H1 (cell line): ENCODE results near the gene NR2C2AP. TPM values are rescaled to one million over a fixed set of nuclear protein-coding genes. Genes with fewer than 3 reads are reported as not detected.

Experiments
- CTCF ChIA-PET: fragments of 300-600 bp; sonication (Branson Sonifier 250); formaldehyde crosslinking; loops from one replicate; lab custom pipeline; 2021; ENCODE audit not compliant: partially characterized antibody; lab: Charles Lee
- POLR2A ChIA-PET: fragments of 300-600 bp; sonication (Branson Sonifier 250); formaldehyde crosslinking; loops from one replicate; lab custom pipeline; 2021; ENCODE audit warnings: inconsistent platforms; ENCODE audit not compliant: partially characterized antibody; lab: Charles Lee
- DNase-seq, 2 experiments: peaks; one replicate each; pipeline versions ENCODE4 v3.0.0 to v3.0.0-alpha.2; 2010 to 2022; ENCODE audit warnings: low spot score in 2 of 2, low read depth in 1 of 2, mixed read lengths in 1 of 2
- FAIRE-seq: peaks from 2 replicates; lab custom pipeline; 2011; peaks lifted over from hg19 to GRCh38; lab: Jason Lieb, UNC
- H2AFZ ChIP-seq: 2 replicates; pipeline ENCODE4 v1.8.1; 2012; ENCODE audit warnings: low read length, inconsistent platforms
- H2AK5ac ChIP-seq: 2 replicates; pipeline ENCODE4 v1.6.1; 2013; ENCODE audit warnings: low read depth, low read length
- H2BK120ac ChIP-seq: replicated peaks from 2 replicates; pipeline ENCODE3; 2013; ENCODE audit warnings: low read depth, low read length, inconsistent platforms
- H2BK12ac ChIP-seq: 2 replicates; pipeline ENCODE4 v1.6.1; 2013; ENCODE audit warnings: low read depth, low read length
- H2BK15ac ChIP-seq: 2 replicates; pipeline ENCODE4 v1.6.1; 2013; ENCODE audit warnings: low read length
- H2BK20ac ChIP-seq: 2 replicates; pipeline ENCODE4 v1.6.1; 2013; ENCODE audit warnings: low read length
- H2BK5ac ChIP-seq: 2 replicates; pipeline ENCODE4 v1.6.1; 2013; ENCODE audit warnings: low read depth, low read length
- H3K14ac ChIP-seq: 2 replicates; pipeline ENCODE4 v1.6.1; 2013; ENCODE audit warnings: inconsistent platforms; ENCODE audit not compliant: insufficient read length
- H3K18ac ChIP-seq: 2 replicates; pipeline ENCODE4 v1.6.1; 2013; ENCODE audit warnings: low read length; ENCODE audit errors: extremely low read depth
- H3K23ac ChIP-seq: 2 replicates; pipeline ENCODE4 v1.6.1; 2013; ENCODE audit warnings: inconsistent platforms; ENCODE audit not compliant: insufficient read length
- H3K23me2 ChIP-seq: 2 replicates; pipeline ENCODE4 v1.6.1; 2013; ENCODE audit warnings: low read depth, low read length
- H3K27ac ChIP-seq: 2 replicates; pipeline ENCODE4 v1.6.1; 2011; ENCODE audit warnings: low read depth, low read length, inconsistent platforms
- H3K27me3 ChIP-seq, 4 experiments: replicated peaks in 1 of 4; 1 replicate in 1 of 4; 2 replicates in 3 of 4; pipeline versions ENCODE4 v1.6.1 to v1.8.1; 2011 to 2013; ENCODE audit warnings: low read length in 3 of 4, mild to moderate bottlenecking in 3 of 4, inconsistent platforms in 2 of 4, mixed read lengths in 2 of 4, moderate library complexity in 1 of 4; ENCODE audit not compliant: control insufficient read depth in 3 of 4, insufficient read depth in 3 of 4; ENCODE audit errors: extremely low read depth in 1 of 4
- H3K36me3 ChIP-seq, 4 experiments: 2 replicates each; pipeline versions ENCODE4 v1.6.1 to v1.8.1; 2011 to 2013; ENCODE audit warnings: mild to moderate bottlenecking in 4 of 4, low read length in 3 of 4, moderate library complexity in 2 of 4, control low read depth in 1 of 4, inconsistent platforms in 1 of 4; ENCODE audit not compliant: insufficient read depth in 4 of 4, control insufficient read depth in 2 of 4
- H3K4ac ChIP-seq: replicated peaks from 2 replicates; pipeline ENCODE3; 2013; ENCODE audit warnings: low read length, low read depth, mixed read lengths, inconsistent platforms; ENCODE audit not compliant: insufficient read length
- H3K4me1 ChIP-seq, 4 experiments: replicated peaks in 1 of 4; 1 replicate in 1 of 4; 2 replicates in 3 of 4; pipeline versions ENCODE4 v1.6.1 to v1.8.1; 2011 to 2013; ENCODE audit warnings: low read length in 3 of 4, inconsistent platforms in 2 of 4, mixed read lengths in 1 of 4; ENCODE audit not compliant: insufficient read depth in 4 of 4, control insufficient read depth in 3 of 4
- H3K4me2 ChIP-seq, 2 experiments: 2 replicates each; pipeline versions ENCODE4 v1.6.1 to v1.8.1; 2011 to 2013; ENCODE audit warnings: low read depth in 2 of 2, low read length in 2 of 2, control low read depth in 1 of 2, inconsistent platforms in 1 of 2, mild to moderate bottlenecking in 1 of 2; ENCODE audit not compliant: insufficient read depth in 1 of 2
- H3K4me3 ChIP-seq, 4 experiments: fragments of 200-600, 300-600 bp in 1 of 4; sonication (generic), shearing (Covaris generic), sonication (Bioruptor Twin) in 1 of 4; 2 replicates each; pipeline versions ENCODE4 v1.5.1 to v1.8.1; 2011 to 2016; ENCODE audit warnings: low read length in 4 of 4, low read depth in 3 of 4, control low read depth in 2 of 4, inconsistent platforms in 2 of 4, mild to moderate bottlenecking in 2 of 4, mixed read lengths in 1 of 4, moderate library complexity in 1 of 4; ENCODE audit not compliant: insufficient read depth in 2 of 4; ENCODE audit errors: extremely low read depth in 1 of 4
- H3K56ac ChIP-seq: replicated peaks from 2 replicates; pipeline ENCODE3; 2013; ENCODE audit warnings: low read depth, mild to moderate bottlenecking, mixed read lengths, low read length, inconsistent platforms; ENCODE audit not compliant: insufficient read length
- H3K79me1 ChIP-seq: 2 replicates; pipeline ENCODE4 v1.6.1; 2013; ENCODE audit warnings: low read depth, low read length, control low read depth
- H3K79me2 ChIP-seq, 2 experiments: 2 replicates each; pipeline versions ENCODE4 v1.6.1 to v1.8.1; 2012 to 2013; ENCODE audit warnings: low read length in 2 of 2, mild to moderate bottlenecking in 2 of 2, inconsistent platforms in 1 of 2; ENCODE audit not compliant: insufficient read depth in 2 of 2, control insufficient read depth in 1 of 2
- H3K9ac ChIP-seq, 4 experiments: replicated peaks in 1 of 4; 1 replicate in 1 of 4; 2 replicates in 3 of 4; pipeline versions ENCODE4 v1.6.1 to v1.8.1; 2011 to 2013; ENCODE audit warnings: low read depth in 3 of 4, low read length in 3 of 4, control low read depth in 2 of 4, mild to moderate bottlenecking in 2 of 4, moderate library complexity in 2 of 4, inconsistent platforms in 1 of 4; ENCODE audit errors: extremely low read depth in 1 of 4
- H3K9me3 ChIP-seq, 2 experiments: 2 replicates each; pipeline versions ENCODE4 v1.6.1 to v1.8.1; 2012 to 2013; ENCODE audit warnings: mild to moderate bottlenecking in 2 of 2, moderate library complexity in 2 of 2, control low read depth in 1 of 2, inconsistent platforms in 1 of 2, low read depth in 1 of 2, low read length in 1 of 2, mixed read lengths in 1 of 2; ENCODE audit not compliant: insufficient read depth in 2 of 2
- H4K20me1 ChIP-seq, 2 experiments: replicated peaks in 1 of 2; 2 replicates each; pipeline versions ENCODE3 to v1.8.1; 2011 to 2013; ENCODE audit warnings: inconsistent platforms in 2 of 2, low read length in 2 of 2, mild to moderate bottlenecking in 1 of 2; ENCODE audit not compliant: insufficient read depth in 2 of 2, control insufficient read depth in 1 of 2
- H4K5ac ChIP-seq: 2 replicates; pipeline ENCODE4 v1.6.1; 2013; ENCODE audit warnings: low read length, low read depth, mixed read lengths, inconsistent platforms; ENCODE audit not compliant: insufficient read length
- H4K8ac ChIP-seq: 2 replicates; pipeline ENCODE4 v1.8.0; 2013; ENCODE audit warnings: mild to moderate bottlenecking, moderate library complexity, low read length, inconsistent platforms; ENCODE audit not compliant: insufficient read depth; ENCODE audit errors: extremely low read depth
- H4K91ac ChIP-seq: replicated peaks from 2 replicates; pipeline ENCODE3; 2013; ENCODE audit warnings: low read length, mixed read lengths, inconsistent platforms; ENCODE audit not compliant: insufficient read length
- EZH2 ChIP-seq: fragments of 200-600 bp; sonication (generic); IDR thresholded peaks from 2 replicates; pipeline ENCODE4 v1.7.1; 2012; ENCODE audit warnings: low read depth, mild to moderate bottlenecking, moderate library complexity, low read length, inconsistent platforms; ENCODE audit not compliant: severe bottlenecking
- HDAC2 ChIP-seq, 2 experiments: fragments of 300-600 bp in 1 of 2; sonication (generic) in 1 of 2; IDR thresholded peaks; 2 replicates each; pipeline ENCODE4 v1.6.1; 2011 to 2012; ENCODE audit warnings: low read depth in 2 of 2, low read length in 2 of 2, mild to moderate bottlenecking in 2 of 2, moderate library complexity in 2 of 2, borderline replicate concordance in 1 of 2, inconsistent platforms in 1 of 2
- KDM1A ChIP-seq: fragments of 200-600, 300-600 bp; sonication (generic); IDR thresholded peaks from 2 replicates; pipeline ENCODE4 v1.7.1; 2016; ENCODE audit warnings: mild to moderate bottlenecking, low read length, borderline replicate concordance
- KDM5A ChIP-seq: fragments of 200-600 bp; IDR thresholded peaks from 2 replicates; pipeline ENCODE4 v1.7.1; 2012; ENCODE audit warnings: mild to moderate bottlenecking, low read length, inconsistent platforms, mixed read lengths
- WGBS, 2 experiments: shearing (Covaris generic) in 1 of 2; methylation state at CpG; one replicate each; pipeline versions ENCODE4 v1.1.6 to v1.1.7; 2013 to 2015; ENCODE audit warnings: low lambda C conversion rate in 2 of 2, mixed read lengths in 2 of 2, inconsistent platforms in 1 of 2, low coverage in 1 of 2, missing lambda C conversion rate in 1 of 2; ENCODE audit not compliant: insufficient replicate concordance in 2 of 2, insufficient coverage in 1 of 2, insufficient read length in 1 of 2; ENCODE audit errors: extremely low coverage in 1 of 2, missing lambda C conversion rate in 1 of 2; 5-methylcytosine and 5-hydroxymethylcytosine counted together
- polyA plus RNA-seq, 7 experiments: library from polyadenylated mRNA; depleted of rRNA in 3 of 7; stranded (reverse) in 5 of 7; unstranded in 2 of 7; fragments of >200 nt in 5 of 7; fragments of 200-250 nt in 2 of 7; gene quantifications; 1 replicate in 5 of 7; 2 replicates in 1 of 7; 4 replicates in 1 of 7; pipeline versions ENCODE4 v1.2.1 to v1.2.3, GENCODE V29; 2011 to 2013; ENCODE audit warnings: missing spikeins in 2 of 7, mixed read lengths in 2 of 7
- total RNA-seq: library from RNA; stranded (reverse); fragmentation: NEBNext Ultra II Directional; extraction: Animal tissue kit (Norgen Biotek cat#: 25700); gene quantifications from 2 replicates; pipeline ENCODE4 v1.2.1, GENCODE V29; 2021

Gene NR2C2AP
- total and polyA plus RNA-seq, 2 of the 8 experiments (the other 6 are each of a cell fraction or from before 2014, with no cell fraction given) = 16.4 to 20.5 TPM

DNA sequence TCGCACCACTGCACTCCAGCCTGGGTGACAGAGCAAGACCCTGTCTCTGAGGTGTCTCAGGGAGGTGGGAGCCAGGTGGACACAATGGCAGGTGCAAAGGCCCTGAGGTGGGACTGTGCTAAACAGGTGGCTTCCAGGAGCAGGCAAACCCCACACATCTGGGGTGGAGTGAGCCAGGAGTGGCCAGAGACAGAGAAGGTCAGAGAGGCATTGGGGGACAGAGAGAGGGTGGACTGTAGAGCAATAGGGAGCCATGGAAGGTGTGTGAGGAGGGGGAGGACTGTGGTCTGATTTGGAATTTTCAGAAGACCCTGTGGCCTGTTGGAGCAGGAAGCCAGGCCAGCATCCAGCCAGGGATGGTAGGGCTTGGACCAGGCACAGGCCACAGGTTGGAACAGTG lies 37.8 kb downstream of the NR2C2AP start:
- H2BK12ac ChIP-seq = 0 out of 2 replicates have a peak overlapping the region, but pooled peaks have one; percentile 17
- no peak overlapping the region for H2AK5ac ChIP-seq
- no peak for DNase-seq
- H3K79me2 ChIP-seq = no peaks in the 10 kb centered on the region
- peaks cover 0 to 5% of the 10 kb centered on the region in 2 experiments for H4K20me1 ChIP-seq
- H2AFZ ChIP-seq = no peak overlapping the region
- no peak overlapping the region for H3K4me2 ChIP-seq
- H2BK120ac ChIP-seq = no peak overlapping the region
- no peak overlapping the region for H4K91ac ChIP-seq
- H3K56ac ChIP-seq = no peak overlapping the region
- WGBS, 2 experiments = 91% methylated on average over 1 of the region's 1 CpG; no CpG with 5 or more reads in 1 of the 2 experiments
- peaks cover 8% of the 10 kb centered on the region; the same call in 1 of the 2 replicates for H3K23me2 ChIP-seq
- no peak overlapping the region for H4K5ac ChIP-seq
- no peaks in the 10 kb centered on the region for H3K36me3 ChIP-seq
- H3K27ac ChIP-seq = no peak overlapping the region
- TF ChIP-seq HDAC2 (IDR thresholded peaks at IDR 0.05; ENCODE audit: borderline replicate concordance in 1 of 2, low read depth in 2 of 2, low read length in 2 of 2) = peak in 1 of 2 experiments; percentile 75; a peak in 1 of 4 replicates
- no peak for TF ChIP-seq KDM5A
- no peak for TF ChIP-seq EZH2
- TF ChIP-seq KDM1A = peak; percentile 95
- TF ChIP-seq, all 59 proteins: peak for 2
- H2BK15ac ChIP-seq = no peak overlapping the region
- no peaks in the 10 kb centered on the region for H3K9me3 ChIP-seq
- no peak for FAIRE-seq
- no peak overlapping the region for H3K4ac ChIP-seq
- H3K9ac ChIP-seq = no peak overlapping the region
- H4K8ac ChIP-seq = no peak overlapping the region
- no peaks in the 10 kb centered on the region for H3K79me1 ChIP-seq
- no peak overlapping the region for H3K14ac ChIP-seq
- CTCF ChIA-PET = interaction anchor here (0.6 to 1.0 kb wide), 2 partner anchors 40 to 49 kb away, joined by 3 read pairs; no protein-coding TSS in a partner anchor
- no peak overlapping the region for H2BK20ac ChIP-seq
- no peak overlapping the region for H2BK5ac ChIP-seq
- no peak overlapping the region for H3K23ac ChIP-seq
- H3K18ac ChIP-seq = no peak overlapping the region
- H3K27me3 ChIP-seq = peaks cover 2 to 16% (median 11%) of the 10 kb centered on the region in 4 experiments
- peaks cover 0 to 9% (median 7%) of the 10 kb centered on the region in 4 experiments; a peak in 4 of 7 replicates for H3K4me1 ChIP-seq
- POLR2A ChIA-PET = interaction anchor here (1.0 kb wide), 1 partner anchor 9 kb away, joined by 3 read pairs; no protein-coding TSS in a partner anchor
- no peak overlapping the region for H3K4me3 ChIP-seq
